RWPE1 (cell line): ENCODE data around the gene TIPIN.
A peak's percentile ranks its signal among the peaks of the same experiment; 100 is the strongest.
"Not testable (repeated sequence)": the region's sequence is repeated elsewhere in the genome, so short reads cannot be mapped to it uniquely, and the experiment has no call there.

Source experiments
- CTCF ChIA-PET: fragments of 350-600 bp; sonication (Branson Sonifier 250); formaldehyde crosslinking; extraction: SDS; loops from one replicate; lab custom pipeline; 2021; lab: Yijun Ruan, JAX
- POLR2A ChIA-PET: fragments of 400-600 bp; formaldehyde crosslinking; extraction: SDS; loops from one replicate; lab custom pipeline; 2020; ENCODE audit warnings: antibody characterized with exemption; ENCODE audit not compliant: low non-redundant PET; lab: Yijun Ruan, JAX
- DNase-seq: peaks from one replicate; pipeline ENCODE4 v3.0.0; 2012; ENCODE audit warnings: low spot score
- H3K27ac ChIP-seq: fragments of 450-650 bp; 2 replicates; pipeline ENCODE4 v1.5.1; 2017
- CTCF ChIP-seq: fragments of 450-650 bp; conservative IDR thresholded peaks from 2 replicates; pipeline ENCODE4 v1.5.1; 2017; ENCODE audit warnings: low read depth, mild to moderate bottlenecking

Gene TIPIN

GRCh38 chr15:66386204-66387123, 30.0 kb upstream of the TIPIN start, which contains the start of gene MAP2K1:
TSS of gene MAP2K1 (plus strand) at chr15:66386912. CDS start at chr15:66387348, 436 bp downstream.
- peak; percentile 88 for TF ChIP-seq CTCF
- H3K27ac ChIP-seq = peak within 1 kb of the TSS; percentile 85
- ChIA-PET CTCF (interaction anchor here (0.6 to 4.0 kb wide), 6 partner anchors 31 to 111 kb away, joined by 3 to 31 read pairs (median 3); partner anchors contain the start of gene SNAPC5), POLR2A (interaction anchor here (1.0 kb wide), 1 partner anchor 30 kb away, joined by 3 read pairs; the partner anchor contains the start of gene TIPIN)
- peak; percentile 99 for DNase-seq

DNA sequence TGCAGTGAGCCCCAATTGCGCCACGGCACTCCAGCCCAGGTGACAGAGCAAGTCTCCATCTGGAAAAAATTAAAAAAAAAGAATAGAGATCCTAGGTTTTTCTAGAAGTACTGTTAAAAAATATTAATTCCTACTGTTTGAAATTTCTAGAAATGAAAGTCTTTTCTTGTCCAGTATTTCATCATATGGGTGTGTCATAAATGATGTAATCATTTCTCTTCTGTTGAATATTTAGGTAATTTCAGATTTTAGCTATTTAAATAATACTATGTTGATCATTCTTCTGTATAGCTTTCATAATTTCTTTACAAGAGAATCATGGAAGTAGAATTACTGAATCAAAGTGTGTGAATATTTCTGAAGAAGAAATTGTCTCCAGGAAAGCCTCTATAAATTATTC, 24.9 kb upstream of the TIPIN start:
- H3K27ac ChIP-seq = peak overlapping the region; percentile 62
- POLR2A ChIA-PET, CTCF ChIA-PET, DNase-seq: not testable (repeated sequence)

DNA sequence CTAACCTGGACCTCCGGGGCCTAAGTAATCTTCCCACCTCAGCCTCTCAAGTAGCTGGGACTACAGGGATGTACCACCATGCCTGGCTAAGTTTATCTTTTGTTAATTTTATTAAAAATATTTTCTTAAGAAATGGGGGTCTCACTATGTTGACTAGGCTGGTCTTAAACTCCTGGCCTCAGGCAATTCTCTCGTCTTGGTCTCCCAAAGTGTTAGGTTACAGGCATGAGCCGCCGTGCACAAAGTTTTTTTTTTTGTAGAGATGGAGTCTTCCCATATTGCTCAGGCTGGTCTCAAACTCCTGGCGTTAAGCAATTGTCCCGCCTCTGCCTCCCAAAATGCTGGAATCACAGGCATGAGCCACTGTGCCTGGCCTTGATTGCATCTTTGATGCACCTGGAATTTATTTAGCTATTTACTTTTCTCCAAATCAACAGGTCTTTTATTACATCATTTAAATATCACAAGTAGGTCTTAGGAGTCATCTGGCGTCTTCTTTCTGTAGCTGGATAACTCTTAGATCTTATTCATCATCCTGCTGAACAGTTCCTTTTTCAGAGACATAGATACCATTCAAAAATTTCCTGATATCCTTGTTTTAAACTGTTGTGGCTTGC, 22.4 kb upstream of the TIPIN start:
- CTCF ChIA-PET = no interaction called here

DNA sequence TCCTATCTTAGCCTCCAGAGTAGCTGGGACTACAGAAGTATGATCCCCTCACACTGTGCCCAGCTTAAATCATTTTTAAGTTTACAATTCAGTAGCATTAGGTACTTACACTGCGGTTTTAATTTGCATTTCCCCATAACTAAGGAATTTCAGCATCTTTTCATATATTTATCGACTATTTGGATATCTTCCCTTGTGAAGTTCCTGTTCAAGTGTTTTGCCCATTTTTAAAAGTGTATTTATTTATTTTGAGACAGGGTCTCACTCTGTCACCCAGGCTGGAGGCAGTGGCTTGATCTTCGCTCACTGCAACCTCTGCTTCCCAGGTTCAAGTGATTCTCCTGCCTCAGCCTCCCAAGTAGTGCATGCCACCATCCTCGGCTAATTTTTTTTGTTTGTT, 17.7 kb upstream of the TIPIN start:
- CTCF ChIA-PET = no interaction called here
- no peak overlapping the region for H3K27ac ChIP-seq
- no peak for TF ChIP-seq CTCF
- DNase-seq = no peak
- POLR2A ChIA-PET = no interaction called here

More for the DNA sequence above, 22.4 kb upstream of the TIPIN start:
- no peak overlapping the region for H3K27ac ChIP-seq
- TF ChIP-seq CTCF = no peak
- DNase-seq = no peak
- POLR2A ChIA-PET = no interaction called here

DNA sequence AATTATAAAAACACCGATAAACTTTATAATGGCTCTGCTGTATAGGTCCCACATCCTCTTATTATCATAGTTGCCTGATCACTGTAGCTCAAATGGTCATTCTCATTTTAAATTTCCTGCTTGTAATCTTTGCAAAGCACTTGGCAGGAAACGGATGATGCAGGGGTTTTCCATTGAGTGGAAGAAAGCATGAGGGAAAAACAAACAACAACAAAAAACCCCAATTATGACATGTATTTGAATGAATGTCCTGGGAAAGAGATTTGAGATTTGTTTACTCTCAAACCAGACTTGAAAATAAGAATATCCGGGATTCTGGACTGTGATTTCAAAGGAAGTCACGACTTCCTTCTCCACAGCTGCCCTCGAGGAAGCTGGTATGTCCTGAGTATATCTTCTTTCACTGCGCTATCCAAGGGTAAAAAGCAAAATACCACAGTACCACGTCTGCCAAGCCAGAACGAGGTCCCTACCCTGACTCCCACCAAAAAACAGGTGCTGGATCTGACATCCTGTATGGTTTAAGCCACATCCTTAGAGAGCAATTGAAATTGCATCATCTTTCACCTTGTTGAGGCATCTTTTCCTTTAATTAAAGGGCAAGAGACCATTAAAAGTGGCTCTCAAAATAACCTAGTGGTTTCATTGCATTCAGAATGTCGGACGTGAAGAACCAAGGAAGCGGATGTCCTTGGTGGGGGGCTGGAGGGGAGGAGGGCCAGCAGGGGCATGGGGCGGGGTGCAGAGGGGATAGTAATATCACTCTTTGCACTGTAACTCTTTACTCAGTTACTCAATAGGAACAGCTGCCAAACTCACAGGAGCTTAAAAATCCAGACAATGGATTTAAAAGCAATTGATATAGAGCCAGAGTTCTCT, 13.5 kb upstream of the TIPIN start:
- ChIA-PET POLR2A (no interaction called here), CTCF (no interaction called here)
- peak; percentile 27 for DNase-seq
- H3K27ac ChIP-seq = peak overlapping the region; percentile 35; the same call in 1 of the 2 replicates
- no peak for TF ChIP-seq CTCF

DNA sequence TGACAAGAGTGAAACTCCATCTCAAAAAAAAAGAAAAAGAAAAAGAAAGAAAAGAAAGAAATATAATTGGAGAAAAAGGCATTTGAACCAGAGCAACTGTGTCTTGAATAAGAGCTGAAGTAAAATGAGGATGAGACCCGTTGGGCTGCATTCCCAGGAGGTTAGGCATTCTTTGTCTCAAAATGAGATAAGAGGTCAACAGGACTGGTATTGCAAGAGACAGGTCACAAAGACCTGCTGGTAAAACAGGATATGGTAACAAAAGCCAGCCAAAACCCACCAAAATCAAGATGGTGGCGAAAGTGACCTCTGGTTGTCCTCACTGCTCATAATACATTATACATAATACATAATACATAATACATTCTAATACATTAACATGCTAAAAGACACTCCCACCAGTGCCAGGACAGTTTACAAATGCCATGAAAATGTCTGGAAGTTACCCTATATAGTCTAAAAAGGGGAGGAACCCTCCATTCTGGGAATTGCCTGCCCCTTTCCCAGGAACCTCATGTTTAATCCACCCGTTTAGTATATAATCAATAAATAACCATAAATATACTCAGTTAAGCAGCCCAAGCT, 8.6 kb upstream of the TIPIN start:
- no peak overlapping the region for H3K27ac ChIP-seq
- POLR2A ChIA-PET = interaction anchor here (0.6 kb wide), 1 partner anchor 1047 kb away, joined by 5 read pairs; no protein-coding TSS in a partner anchor
- CTCF ChIA-PET = interaction anchor here (0.7 kb wide), 1 partner anchor 105 kb away, joined by 9 read pairs; no protein-coding TSS in a partner anchor
- DNase-seq = no peak
- no peak for TF ChIP-seq CTCF
